OCI-LY3 (cell line): Measurements from ENCODE around the gene NPPB.

ENCODE experiments used
- H2AFZ ChIP-seq: fragments of 200-600, 300-600 bp; shearing (Covaris generic); 2 replicates; pipeline ENCODE4 v1.6.0; 2014; ENCODE audit warnings: antibody characterized with exemption, low read depth, low read length
- H3K27ac ChIP-seq: fragments of 200-600, 300-600 bp; sonication (generic); 2 replicates; pipeline ENCODE4 v1.5.1; 2014; ENCODE audit warnings: mild to moderate bottlenecking, low read length, moderate library complexity, mixed read lengths
- H3K27me3 ChIP-seq: fragments of 200-600, 300-600 bp; sonication (generic); 2 replicates; pipeline ENCODE4 v1.6.1; 2014; ENCODE audit warnings: low read depth, low read length, mixed read lengths
- H3K36me3 ChIP-seq: fragments of 200-600, 300-600 bp; sonication (generic); replicated peaks from 2 replicates; pipeline ENCODE3; 2014; ENCODE audit warnings: low read depth, low read length, mixed read lengths
- H3K4me1 ChIP-seq: fragments of 300-600, 200-600 bp; sonication (generic); 2 replicates; pipeline ENCODE4 v1.6.1; 2014; ENCODE audit warnings: low read length, mixed read lengths
- H3K4me2 ChIP-seq: fragments of 200-600, 300-600 bp; sonication (generic); 2 replicates; pipeline ENCODE4 v1.6.1; 2014; ENCODE audit warnings: low read length, mixed read lengths
- H3K4me3 ChIP-seq: fragments of 300-600, 200-600 bp; sonication (generic); 2 replicates; pipeline ENCODE4 v1.5.1; 2014; ENCODE audit warnings: antibody characterized with exemption, mild to moderate bottlenecking, low read length, moderate library complexity
- H3K79me2 ChIP-seq: fragments of 300-600, 200-600 bp; shearing (Covaris generic); 2 replicates; pipeline ENCODE4 v1.6.1; 2014; ENCODE audit warnings: mild to moderate bottlenecking, low read length, mixed read lengths
- H3K9ac ChIP-seq: fragments of 300-600, 200-600 bp; shearing (Covaris generic); 2 replicates; pipeline ENCODE4 v1.6.0; 2014; ENCODE audit warnings: mild to moderate bottlenecking, low read length, moderate library complexity
- H3K9me3 ChIP-seq: fragments of 200-600, 300-600 bp; shearing (Covaris generic); 2 replicates; pipeline ENCODE4 v1.6.1; 2014; ENCODE audit warnings: low read length, mixed read lengths; ENCODE audit not compliant: insufficient read depth
- H4K20me1 ChIP-seq: fragments of 200-600, 300-600 bp; sonication (generic); 2 replicates; pipeline ENCODE4 v1.6.1; 2016; ENCODE audit warnings: low read length, mixed read lengths; ENCODE audit not compliant: insufficient read depth
- CTCF ChIP-seq: fragments of 200-600, 300-600 bp; sonication (generic); IDR thresholded peaks from 2 replicates; pipeline ENCODE4 v1.5.1; 2014; ENCODE audit warnings: antibody characterized with exemption, low read length, low read depth
- EZH2phosphoT487 ChIP-seq: fragments of 200-600 bp; shearing (Covaris generic); IDR thresholded peaks from 2 replicates; pipeline ENCODE4 v1.6.1; 2018; ENCODE audit warnings: antibody characterized with exemption, mixed run types, low read depth

Gene NPPB

GRCh38 chr1:11813021-11813420 lies 45.7 kb downstream of the NPPB start:
- H4K20me1 ChIP-seq = no peaks in the 10 kb centered on the region
- H2AFZ ChIP-seq = no peak overlapping the region
- no peaks in the 10 kb centered on the region for H3K27me3 ChIP-seq
- TF ChIP-seq CTCF (no peak), EZH2phosphoT487 (no peak)
- no peaks in the 10 kb centered on the region for H3K9me3 ChIP-seq
- no peak overlapping the region for H3K4me3 ChIP-seq
- no peak overlapping the region for H3K4me2 ChIP-seq
- peaks cover 7% of the 10 kb centered on the region; the same call in 1 of the 2 replicates for H3K79me2 ChIP-seq
- peaks cover 23% of the 10 kb centered on the region for H3K36me3 ChIP-seq
- H3K27ac ChIP-seq = no peak overlapping the region
- H3K9ac ChIP-seq = no peak overlapping the region
- H3K4me1 ChIP-seq = peaks cover 14% of the 10 kb centered on the region
